ENCODE results near the gene SELENOF.

Gene SELENOF

DNA sequence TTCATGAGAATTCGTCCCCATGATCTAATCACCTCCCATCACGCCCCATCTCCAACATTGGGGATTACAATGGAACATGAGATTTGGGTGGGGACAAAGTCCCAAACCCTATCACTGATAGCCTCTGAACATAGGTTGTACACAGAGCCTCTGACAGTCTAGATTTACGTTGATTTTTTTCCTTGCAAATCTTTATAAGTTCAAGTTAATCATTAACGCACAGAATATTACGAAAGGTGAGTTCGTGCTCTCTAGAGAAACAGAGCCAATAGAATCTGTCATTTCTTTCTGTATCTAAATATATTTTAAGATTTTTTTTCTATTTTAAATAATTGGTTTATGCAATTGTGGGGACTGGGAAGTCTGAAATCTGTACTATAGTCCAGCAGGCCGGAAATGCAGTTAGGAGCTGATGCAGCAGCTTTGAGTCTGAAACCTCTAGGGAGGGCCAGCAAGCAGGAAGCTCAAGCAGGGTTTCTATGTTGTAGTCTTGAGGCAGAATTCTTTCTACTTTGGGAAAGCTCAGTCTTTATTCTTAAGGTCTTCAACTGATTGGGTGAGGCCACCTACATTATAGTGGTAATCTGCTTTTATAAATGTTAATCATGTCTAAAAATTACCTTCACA lies 61.0 kb downstream of the SELENOF start:
- no peaks in the 10 kb centered on the region for H3K4me1 ChIP-seq (ENCODE audit: control insufficient read depth, low read depth, low read length)
- no peak overlapping the region for H3K27ac ChIP-seq (ENCODE audit: low read depth, low read length)

DNA sequence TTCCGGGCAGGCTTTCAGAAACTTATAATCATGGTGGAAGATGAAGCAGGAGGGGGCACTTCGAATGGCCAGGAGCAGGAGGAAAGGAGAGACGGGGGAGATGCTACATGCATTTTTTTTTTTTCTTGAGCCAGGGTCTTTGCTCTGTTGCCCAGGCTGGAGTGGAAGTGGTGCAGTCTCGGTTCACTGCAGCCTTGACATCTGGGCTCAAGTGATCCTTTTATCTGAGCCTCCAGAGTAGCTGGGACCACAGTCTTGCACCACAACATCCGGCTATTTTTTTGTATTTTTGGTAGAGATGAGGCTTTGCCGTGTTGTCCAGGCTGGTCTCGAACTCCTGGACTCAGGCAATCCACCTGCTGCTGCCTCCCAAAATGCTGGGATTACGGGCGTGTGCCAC lies 61.6 kb downstream of the SELENOF start:
- Histone ChIP-seq H2AK5ac (ENCODE audit: low read length) (no peak overlapping the region), H3K9ac (ENCODE audit: low read length) (no peak overlapping the region), H4K8ac (ENCODE audit: low read depth, low read length) (no peak overlapping the region), H3K27ac (ENCODE audit: low read depth, low read length) (no peak overlapping the region), H3K27me3 (ENCODE audit: insufficient read depth, low read length, poor library complexity) (no peaks in the 10 kb centered on the region), H3K18ac (ENCODE audit: low read length) (no peak overlapping the region), H2BK15ac (replicated peaks; ENCODE audit: low read depth) (no peak overlapping the region), H2BK120ac (ENCODE audit: low read depth, low read length) (no peak overlapping the region), H3K56ac (ENCODE audit: low read length) (no peak overlapping the region), H3K23ac (ENCODE audit: low read length) (no peak overlapping the region), H3K79me1 (ENCODE audit: low read length) (no peaks in the 10 kb centered on the region), H3K4me3 (ENCODE audit: low read length) (no peak overlapping the region), H2BK5ac (ENCODE audit: low read length) (no peak overlapping the region), H3K79me2 (ENCODE audit: control insufficient read depth, insufficient read depth, low read length) (no peaks in the 10 kb centered on the region), H3K4ac (ENCODE audit: low read depth, low read length) (no peak overlapping the region), H3K36me3 (ENCODE audit: control insufficient read depth, insufficient read depth, low read length) (no peaks in the 10 kb centered on the region), H4K5ac (ENCODE audit: low read length) (no peak overlapping the region), H3K4me1 (ENCODE audit: control insufficient read depth, low read depth, low read length) (no peaks in the 10 kb centered on the region), H3K4me2 (ENCODE audit: low read length) (no peak overlapping the region)
- no CpG with 5 or more reads among the region's 9 CpGs for WGBS (ENCODE audit: extremely low coverage, insufficient coverage, low lambda C conversion rate)
- no peak for DNase-seq

More for the DNA sequence above, 61.0 kb downstream of the SELENOF start:
- H4K8ac ChIP-seq (ENCODE audit: low read depth, low read length) = no peak overlapping the region
- no peak overlapping the region for H3K56ac ChIP-seq (ENCODE audit: low read length)
- H3K23ac ChIP-seq (ENCODE audit: low read length) = no peak overlapping the region
- no peaks in the 10 kb centered on the region for H3K79me2 ChIP-seq (ENCODE audit: control insufficient read depth, insufficient read depth, low read length)
- H3K4me2 ChIP-seq (ENCODE audit: low read length) = no peak overlapping the region
- H4K5ac ChIP-seq (ENCODE audit: low read length) = no peak overlapping the region
- H3K9ac ChIP-seq (ENCODE audit: low read length) = no peak overlapping the region
- no peak overlapping the region for H2BK15ac ChIP-seq (replicated peaks; ENCODE audit: low read depth)
- no peaks in the 10 kb centered on the region for H3K79me1 ChIP-seq (ENCODE audit: low read length)
- H2BK5ac ChIP-seq (ENCODE audit: low read length) = no peak overlapping the region
- H3K4me3 ChIP-seq (ENCODE audit: low read length) = no peak overlapping the region
- H3K18ac ChIP-seq (ENCODE audit: low read length) = no peak overlapping the region
- no peak for DNase-seq
- no peak overlapping the region for H3K4ac ChIP-seq (ENCODE audit: low read depth, low read length)
- no peak overlapping the region for H2AK5ac ChIP-seq (ENCODE audit: low read length)
- WGBS (ENCODE audit: extremely low coverage, insufficient coverage, low lambda C conversion rate) = no CpG with 5 or more reads among the region's 7 CpGs
- H3K27me3 ChIP-seq (ENCODE audit: insufficient read depth, low read length, poor library complexity) = no peaks in the 10 kb centered on the region
- H2BK120ac ChIP-seq (ENCODE audit: low read depth, low read length) = no peak overlapping the region
- H3K36me3 ChIP-seq (ENCODE audit: control insufficient read depth, insufficient read depth, low read length) = no peaks in the 10 kb centered on the region

DNA sequence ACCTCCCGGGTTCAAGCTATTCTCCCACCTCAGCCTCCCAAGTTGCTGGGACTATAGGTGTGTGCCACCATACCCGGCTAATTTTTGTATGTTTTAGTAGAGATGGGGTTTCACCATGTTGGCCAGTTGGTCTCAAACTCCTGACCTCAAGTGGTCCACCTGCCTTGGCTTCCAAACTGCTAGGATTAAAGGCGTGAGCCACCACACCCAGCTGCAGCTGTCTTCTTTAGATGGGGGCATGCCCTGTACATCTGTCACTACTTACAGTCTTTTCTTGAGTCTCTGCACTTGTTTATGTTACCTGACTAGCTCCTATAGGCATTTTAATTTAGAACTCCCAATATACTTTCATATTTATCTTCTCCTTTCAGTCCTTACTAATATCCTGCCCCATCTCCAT lies 64.2 kb downstream of the SELENOF start:
- WGBS (ENCODE audit: extremely low coverage, insufficient coverage, low lambda C conversion rate) = no CpG with 5 or more reads among the region's 3 CpGs
- DNase-seq = no peak
- no peak overlapping the region for H3K23ac ChIP-seq (ENCODE audit: low read length)
- H3K27ac ChIP-seq (ENCODE audit: low read depth, low read length) = no peak overlapping the region
- H3K4me1 ChIP-seq (ENCODE audit: control insufficient read depth, low read depth, low read length) = no peaks in the 10 kb centered on the region
- H3K4me3 ChIP-seq (ENCODE audit: low read length) = no peak overlapping the region
- H3K56ac ChIP-seq (ENCODE audit: low read length) = no peak overlapping the region
- no peak overlapping the region for H2BK5ac ChIP-seq (ENCODE audit: low read length)
- H3K79me2 ChIP-seq (ENCODE audit: control insufficient read depth, insufficient read depth, low read length) = no peaks in the 10 kb centered on the region
- no peaks in the 10 kb centered on the region for H3K36me3 ChIP-seq (ENCODE audit: control insufficient read depth, insufficient read depth, low read length)
- H3K4me2 ChIP-seq (ENCODE audit: low read length) = no peak overlapping the region
- no peak overlapping the region for H2BK120ac ChIP-seq (ENCODE audit: low read depth, low read length)
- H4K5ac ChIP-seq (ENCODE audit: low read length) = no peak overlapping the region
- H2BK15ac ChIP-seq (replicated peaks; ENCODE audit: low read depth) = no peak overlapping the region
- H3K4ac ChIP-seq (ENCODE audit: low read depth, low read length) = no peak overlapping the region
- H3K18ac ChIP-seq (ENCODE audit: low read length) = no peak overlapping the region
- H2AK5ac ChIP-seq (ENCODE audit: low read length) = no peak overlapping the region
- no peak overlapping the region for H3K9ac ChIP-seq (ENCODE audit: low read length)
- H4K8ac ChIP-seq (ENCODE audit: low read depth, low read length) = no peak overlapping the region
- no peaks in the 10 kb centered on the region for H3K79me1 ChIP-seq (ENCODE audit: low read length)
- H3K27me3 ChIP-seq (ENCODE audit: insufficient read depth, low read length, poor library complexity) = no peaks in the 10 kb centered on the region

DNA sequence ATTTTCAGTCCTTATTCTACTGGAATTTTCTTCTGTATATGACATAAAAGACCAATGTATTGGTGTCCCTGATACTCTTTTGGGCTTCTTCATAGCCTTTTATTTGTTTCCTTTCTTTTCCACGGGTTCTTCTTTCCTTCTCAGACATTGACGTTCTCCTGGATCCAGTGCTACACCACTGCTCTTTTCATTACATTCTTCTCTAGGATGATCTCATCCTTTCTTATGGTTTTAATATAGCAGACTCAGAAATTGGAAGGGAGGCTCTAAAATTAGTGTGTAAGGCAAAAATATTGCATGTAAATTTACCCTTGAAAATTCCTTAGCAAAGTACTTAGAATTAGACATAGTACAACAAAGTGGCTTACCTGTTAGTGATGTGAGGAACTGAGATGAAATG lies 65.3 kb downstream of the SELENOF start:
- H3K56ac ChIP-seq (ENCODE audit: low read length) = no peak overlapping the region
- DNase-seq = no peak
- H3K4ac ChIP-seq (ENCODE audit: low read depth, low read length) = no peak overlapping the region
- H2BK120ac ChIP-seq (ENCODE audit: low read depth, low read length) = no peak overlapping the region
- H3K79me1 ChIP-seq (ENCODE audit: low read length) = no peaks in the 10 kb centered on the region
- H3K23ac ChIP-seq (ENCODE audit: low read length) = no peak overlapping the region
- no CpG with 5 or more reads among the region's 2 CpGs for WGBS (ENCODE audit: extremely low coverage, insufficient coverage, low lambda C conversion rate)
- H3K79me2 ChIP-seq (ENCODE audit: control insufficient read depth, insufficient read depth, low read length) = no peaks in the 10 kb centered on the region
- no peak overlapping the region for H3K18ac ChIP-seq (ENCODE audit: low read length)
- H2AK5ac ChIP-seq (ENCODE audit: low read length) = no peak overlapping the region
- H4K8ac ChIP-seq (ENCODE audit: low read depth, low read length) = no peak overlapping the region
- no peaks in the 10 kb centered on the region for H3K36me3 ChIP-seq (ENCODE audit: control insufficient read depth, insufficient read depth, low read length)
- no peak overlapping the region for H3K27ac ChIP-seq (ENCODE audit: low read depth, low read length)
- H4K5ac ChIP-seq (ENCODE audit: low read length) = no peak overlapping the region
- H2BK5ac ChIP-seq (ENCODE audit: low read length) = no peak overlapping the region
- H3K9ac ChIP-seq (ENCODE audit: low read length) = no peak overlapping the region
- H3K27me3 ChIP-seq (ENCODE audit: insufficient read depth, low read length, poor library complexity) = no peaks in the 10 kb centered on the region
- no peak overlapping the region for H3K4me2 ChIP-seq (ENCODE audit: low read length)
- no peak overlapping the region for H2BK15ac ChIP-seq (replicated peaks; ENCODE audit: low read depth)
- no peaks in the 10 kb centered on the region for H3K4me1 ChIP-seq (ENCODE audit: control insufficient read depth, low read depth, low read length)
- no peak overlapping the region for H3K4me3 ChIP-seq (ENCODE audit: low read length)

DNA sequence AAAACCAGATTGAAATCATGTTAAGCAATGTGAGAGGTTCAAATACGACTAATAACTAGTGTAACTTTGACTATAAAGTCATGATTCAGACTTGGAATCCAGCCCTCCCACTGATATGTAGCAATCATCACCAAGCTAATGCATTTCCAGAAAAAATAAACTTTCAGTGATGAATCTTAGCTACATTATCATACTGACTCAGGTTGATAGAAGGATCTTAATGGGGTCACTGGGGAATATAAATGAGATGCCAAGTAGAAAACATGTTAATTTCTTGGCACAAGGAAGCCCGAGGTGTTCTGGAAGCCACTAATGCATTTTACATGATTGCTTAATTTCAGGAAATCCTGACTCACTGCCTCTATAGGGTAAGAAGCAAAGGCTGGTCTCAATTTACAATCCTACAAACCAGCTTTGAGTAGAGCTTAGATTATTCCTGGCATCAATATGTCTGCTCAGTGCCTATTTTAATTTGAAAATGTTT lies 67.7 kb downstream of the SELENOF start:
- Histone ChIP-seq H3K4ac (ENCODE audit: low read depth, low read length) (no peak overlapping the region), H3K27ac (ENCODE audit: low read depth, low read length) (no peak overlapping the region), H3K4me3 (ENCODE audit: low read length) (no peak overlapping the region), H4K5ac (ENCODE audit: low read length) (no peak overlapping the region), H2BK120ac (ENCODE audit: low read depth, low read length) (no peak overlapping the region), H3K36me3 (ENCODE audit: control insufficient read depth, insufficient read depth, low read length) (no peaks in the 10 kb centered on the region), H2AK5ac (ENCODE audit: low read length) (no peak overlapping the region), H3K23ac (ENCODE audit: low read length) (no peak overlapping the region), H4K8ac (ENCODE audit: low read depth, low read length) (no peak overlapping the region), H3K4me1 (ENCODE audit: control insufficient read depth, low read depth, low read length) (no peaks in the 10 kb centered on the region), H3K79me1 (ENCODE audit: low read length) (no peaks in the 10 kb centered on the region), H3K4me2 (ENCODE audit: low read length) (no peak overlapping the region), H2BK15ac (replicated peaks; ENCODE audit: low read depth) (no peak overlapping the region), H3K9ac (ENCODE audit: low read length) (no peak overlapping the region), H3K56ac (ENCODE audit: low read length) (no peak overlapping the region), H2BK5ac (ENCODE audit: low read length) (no peak overlapping the region), H3K79me2 (ENCODE audit: control insufficient read depth, insufficient read depth, low read length) (no peaks in the 10 kb centered on the region), H3K18ac (ENCODE audit: low read length) (no peak overlapping the region), H3K27me3 (ENCODE audit: insufficient read depth, low read length, poor library complexity) (no peaks in the 10 kb centered on the region)
- no peak for DNase-seq
- WGBS (ENCODE audit: extremely low coverage, insufficient coverage, low lambda C conversion rate) = no CpG with 5 or more reads among the region's 2 CpGs

DNA sequence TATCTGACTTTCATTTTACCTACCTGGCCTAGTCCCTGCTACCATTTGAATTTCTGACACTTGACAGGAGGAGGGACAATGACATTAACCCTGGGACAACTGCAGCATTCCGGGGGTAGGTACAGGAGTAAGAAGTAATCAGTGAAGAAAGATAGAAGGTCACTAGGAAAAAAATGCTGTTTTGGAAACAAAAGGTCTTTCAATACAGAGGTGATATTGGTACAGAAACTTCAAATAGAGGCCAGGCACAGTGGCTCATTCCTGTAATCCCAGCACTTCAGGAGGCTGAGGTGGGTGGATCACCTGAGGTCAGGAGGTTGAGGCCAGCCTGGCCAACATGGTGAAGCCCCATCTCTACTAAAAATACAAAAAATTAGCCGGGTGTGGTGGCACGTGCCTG lies 68.4 kb downstream of the SELENOF start:
- no peak for DNase-seq
- WGBS (ENCODE audit: extremely low coverage, insufficient coverage, low lambda C conversion rate) = no CpG with 5 or more reads among the region's 3 CpGs
- H3K9ac ChIP-seq (ENCODE audit: low read length) = no peak overlapping the region

More for the DNA sequence above, 68.4 kb downstream of the SELENOF start:
- H3K4me2 ChIP-seq (ENCODE audit: low read length) = no peak overlapping the region
- no peak overlapping the region for H2AK5ac ChIP-seq (ENCODE audit: low read length)
- H3K36me3 ChIP-seq (ENCODE audit: control insufficient read depth, insufficient read depth, low read length) = no peaks in the 10 kb centered on the region
- H4K8ac ChIP-seq (ENCODE audit: low read depth, low read length) = no peak overlapping the region
- H2BK15ac ChIP-seq (replicated peaks; ENCODE audit: low read depth) = no peak overlapping the region
- no peak overlapping the region for H2BK5ac ChIP-seq (ENCODE audit: low read length)
- H3K4me1 ChIP-seq (ENCODE audit: control insufficient read depth, low read depth, low read length) = no peaks in the 10 kb centered on the region
- no peaks in the 10 kb centered on the region for H3K79me2 ChIP-seq (ENCODE audit: control insufficient read depth, insufficient read depth, low read length)
- H3K27me3 ChIP-seq (ENCODE audit: insufficient read depth, low read length, poor library complexity) = no peaks in the 10 kb centered on the region
- H3K4me3 ChIP-seq (ENCODE audit: low read length) = no peak overlapping the region
- H3K27ac ChIP-seq (ENCODE audit: low read depth, low read length) = no peak overlapping the region
- no peak overlapping the region for H3K18ac ChIP-seq (ENCODE audit: low read length)
- no peak overlapping the region for H3K56ac ChIP-seq (ENCODE audit: low read length)
- H3K79me1 ChIP-seq (ENCODE audit: low read length) = no peaks in the 10 kb centered on the region
- no peak overlapping the region for H3K23ac ChIP-seq (ENCODE audit: low read length)
- no peak overlapping the region for H4K5ac ChIP-seq (ENCODE audit: low read length)
- H3K4ac ChIP-seq (ENCODE audit: low read depth, low read length) = no peak overlapping the region
- H2BK120ac ChIP-seq (ENCODE audit: low read depth, low read length) = no peak overlapping the region

Measured in mesendoderm (in vitro differentiated cells).